ENCODE data around the gene GPR61.

Gene GPR61

GRCh38 chr1:109539676-109540075, at the start of gene GPR61:
Gene GPR61, plus strand, starts transcription at chr1:109539872. Its CDS starts 3,151 bp downstream, at chr1:109543023.
- DNase-seq (ENCODE audit: low read depth in 3 of 3) = no peak

- DNase-seq (ENCODE audit: low read depth in 3 of 3) = peak; percentile 47 to 60 (median 60)
Measured at GRCh38 chr1:109490029-109490933, 49.4 kb upstream of the GPR61 start.

- no peak for DNase-seq (ENCODE audit: low read depth in 3 of 3)
Measured at GRCh38 chr1:109490934-109491302, 48.8 kb upstream of the GPR61 start.

GRCh38 chr1:109491372-109491771, 48.3 kb upstream of the GPR61 start:
- DNase-seq (ENCODE audit: low read depth in 3 of 3) = no peak

- no peak for DNase-seq (ENCODE audit: low read depth in 3 of 3)
Measured at GRCh38 chr1:109492779-109493178, 46.9 kb upstream of the GPR61 start.

- DNase-seq (ENCODE audit: low read depth in 3 of 3) = no peak
Measured at GRCh38 chr1:109493227-109493626, 46.4 kb upstream of the GPR61 start.

- DNase-seq (ENCODE audit: low read depth in 3 of 3) = peak; percentile 79 to 82 (median 81)
Measured at GRCh38 chr1:109493805-109494539, 45.7 kb upstream of the GPR61 start, which contains the start of gene CYB561D1. Gene CYB561D1, plus strand, starts transcription at chr1:109494094. Its CDS starts 46 bp downstream, at chr1:109494140.

- DNase-seq (ENCODE audit: low read depth in 3 of 3) = no peak
Measured at GRCh38 chr1:109495738-109496137, 43.9 kb upstream of the GPR61 start.

- no peak for DNase-seq (ENCODE audit: low read depth in 3 of 3)
Measured at GRCh38 chr1:109497449-109498160, 42.1 kb upstream of the GPR61 start.

GRCh38 chr1:109498161-109498801, 41.4 kb upstream of the GPR61 start:
- DNase-seq (ENCODE audit: low read depth in 3 of 3) = peak in 2 of 3 experiments; percentile 34 to 57

GRCh38 chr1:109499081-109499480, 40.6 kb upstream of the GPR61 start:
- DNase-seq (ENCODE audit: low read depth in 3 of 3) = no peak

- DNase-seq (ENCODE audit: low read depth in 3 of 3) = no peak
Measured at GRCh38 chr1:109499661-109500536, 39.8 kb upstream of the GPR61 start.

GRCh38 chr1:109500941-109501381, 38.7 kb upstream of the GPR61 start:
- DNase-seq (ENCODE audit: low read depth in 3 of 3) = no peak

GRCh38 chr1:109501644-109502363, 37.9 kb upstream of the GPR61 start:
- no peak for DNase-seq (ENCODE audit: low read depth in 3 of 3)

- peak in 1 of 3 experiments; percentile 39 for DNase-seq (ENCODE audit: low read depth in 3 of 3)
Measured at GRCh38 chr1:109502364-109502851, 37.3 kb upstream of the GPR61 start.

- DNase-seq (ENCODE audit: low read depth in 3 of 3) = no peak
Measured at GRCh38 chr1:109503935-109504334, 35.7 kb upstream of the GPR61 start.

- DNase-seq (ENCODE audit: low read depth in 3 of 3) = no peak
Measured at GRCh38 chr1:109504974-109505373, 34.7 kb upstream of the GPR61 start.

- no peak for DNase-seq (ENCODE audit: low read depth in 3 of 3)
Measured at GRCh38 chr1:109508001-109508872, 31.4 kb upstream of the GPR61 start.

- DNase-seq (ENCODE audit: low read depth in 3 of 3) = no peak
Measured at GRCh38 chr1:109508873-109509175, 30.8 kb upstream of the GPR61 start.
